ENCODE measurements around the gene NCDN.

DNA sequence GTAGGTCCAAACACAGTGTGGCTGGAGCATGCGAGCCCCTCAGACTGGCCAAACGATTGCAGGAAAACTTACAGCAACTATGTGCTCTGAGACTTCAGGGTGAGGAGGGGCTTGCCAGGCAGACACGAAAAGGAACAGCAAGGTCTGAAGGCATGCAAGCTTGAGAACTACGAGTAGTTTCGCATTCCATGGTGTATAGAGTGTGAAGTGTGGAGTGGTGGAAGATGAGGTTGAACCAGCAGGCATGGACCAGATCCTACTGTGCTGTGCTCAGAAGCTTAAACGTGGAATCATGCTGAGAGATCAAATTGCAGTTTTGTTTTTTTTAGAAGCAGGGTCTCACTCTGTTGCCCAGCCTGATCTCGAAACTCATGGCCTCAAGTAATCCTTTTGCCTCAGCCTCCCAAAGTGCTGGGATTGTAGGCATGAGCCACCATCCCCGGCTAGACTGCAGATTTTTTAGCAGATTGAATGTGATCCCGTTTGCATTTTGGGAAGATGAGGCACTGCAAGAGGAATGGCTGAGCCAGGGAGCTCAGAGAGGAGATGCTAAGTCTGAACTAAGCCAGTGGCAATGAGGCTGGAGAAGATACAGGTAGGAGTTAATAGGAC, 10.5 kb downstream of the NCDN start:
- TF ChIP-seq, protein P1, sequence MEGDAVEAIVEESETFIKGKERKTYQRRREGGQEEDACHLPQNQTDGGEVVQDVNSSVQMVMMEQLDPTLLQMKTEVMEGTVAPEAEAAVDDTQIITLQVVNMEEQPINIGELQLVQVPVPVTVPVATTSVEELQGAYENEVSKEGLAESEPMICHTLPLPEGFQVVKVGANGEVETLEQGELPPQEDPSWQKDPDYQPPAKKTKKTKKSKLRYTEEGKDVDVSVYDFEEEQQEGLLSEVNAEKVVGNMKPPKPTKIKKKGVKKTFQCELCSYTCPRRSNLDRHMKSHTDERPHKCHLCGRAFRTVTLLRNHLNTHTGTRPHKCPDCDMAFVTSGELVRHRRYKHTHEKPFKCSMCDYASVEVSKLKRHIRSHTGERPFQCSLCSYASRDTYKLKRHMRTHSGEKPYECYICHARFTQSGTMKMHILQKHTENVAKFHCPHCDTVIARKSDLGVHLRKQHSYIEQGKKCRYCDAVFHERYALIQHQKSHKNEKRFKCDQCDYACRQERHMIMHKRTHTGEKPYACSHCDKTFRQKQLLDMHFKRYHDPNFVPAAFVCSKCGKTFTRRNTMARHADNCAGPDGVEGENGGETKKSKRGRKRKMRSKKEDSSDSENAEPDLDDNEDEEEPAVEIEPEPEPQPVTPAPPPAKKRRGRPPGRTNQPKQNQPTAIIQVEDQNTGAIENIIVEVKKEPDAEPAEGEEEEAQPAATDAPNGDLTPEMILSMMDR (conservative IDR thresholded peaks at IDR 0.05; ENCODE audit: low read depth, low read length), result no peak
- TF ChIP-seq EZH2 (IDR thresholded peaks at IDR 0.05; ENCODE audit: borderline replicate concordance, low read depth, low read length, poor library complexity, severe bottlenecking), result no peak

Data from A673 (cell line).